Glutamatergic neuron (in vitro differentiated cells): ENCODE results near the gene HOXD10. TPM values are rescaled to one million over a fixed set of nuclear protein-coding genes. Genes with fewer than 3 reads are reported as not detected.

Experiments used
- DNase-seq: peaks from one replicate; pipeline ENCODE4 v3.0.0; 2022
- H3K27ac Mint-ChIP-seq: one replicate; pipeline ENCODE4 v1.8.0; 2020; ENCODE audit warnings: mild to moderate bottlenecking, mixed read lengths, inconsistent platforms; ENCODE audit not compliant: unreplicated experiment
- H3K27me3 Mint-ChIP-seq: one replicate; pipeline ENCODE4 v1.8.0; 2020; ENCODE audit warnings: mild to moderate bottlenecking, moderate library complexity, mixed read lengths, inconsistent platforms; ENCODE audit not compliant: unreplicated experiment
- H3K36me3 Mint-ChIP-seq: one replicate; pipeline ENCODE4 v1.8.0; 2020; ENCODE audit warnings: mild to moderate bottlenecking, mixed read lengths, inconsistent platforms; ENCODE audit not compliant: unreplicated experiment
- H3K4me1 Mint-ChIP-seq: one replicate; pipeline ENCODE4 v1.8.0; 2020; ENCODE audit warnings: mild to moderate bottlenecking, low read depth, mixed read lengths, inconsistent platforms; ENCODE audit not compliant: unreplicated experiment
- H3K4me3 Mint-ChIP-seq: one replicate; pipeline ENCODE4 v1.8.0; 2020; ENCODE audit warnings: mild to moderate bottlenecking, mixed read lengths, inconsistent platforms; ENCODE audit not compliant: unreplicated experiment
- H3K9me3 Mint-ChIP-seq: one replicate; pipeline ENCODE4 v1.8.0; 2020; ENCODE audit warnings: mild to moderate bottlenecking, moderate library complexity, mixed read lengths, inconsistent platforms; ENCODE audit not compliant: unreplicated experiment
- total RNA-seq: library from RNA; stranded (reverse); fragmentation: NEBNext Ultra II Directional; extraction: Animal tissue kit (Norgen Biotek cat#: 25700); gene quantifications from one replicate; pipeline ENCODE4 v1.2.1, GENCODE V29; 2021; ENCODE audit not compliant: unreplicated experiment
- TF ChIP-seq, protein P1 (sequence below): fragments of 200-600 bp; sonication (generic); IDR thresholded peaks from one replicate; pipeline ENCODE4 v1.5.0; 2021; ENCODE audit not compliant: partially characterized antibody, unreplicated experiment

Gene HOXD10
- total RNA-seq, 1 donor from 2014 or later = not detected

DNA sequence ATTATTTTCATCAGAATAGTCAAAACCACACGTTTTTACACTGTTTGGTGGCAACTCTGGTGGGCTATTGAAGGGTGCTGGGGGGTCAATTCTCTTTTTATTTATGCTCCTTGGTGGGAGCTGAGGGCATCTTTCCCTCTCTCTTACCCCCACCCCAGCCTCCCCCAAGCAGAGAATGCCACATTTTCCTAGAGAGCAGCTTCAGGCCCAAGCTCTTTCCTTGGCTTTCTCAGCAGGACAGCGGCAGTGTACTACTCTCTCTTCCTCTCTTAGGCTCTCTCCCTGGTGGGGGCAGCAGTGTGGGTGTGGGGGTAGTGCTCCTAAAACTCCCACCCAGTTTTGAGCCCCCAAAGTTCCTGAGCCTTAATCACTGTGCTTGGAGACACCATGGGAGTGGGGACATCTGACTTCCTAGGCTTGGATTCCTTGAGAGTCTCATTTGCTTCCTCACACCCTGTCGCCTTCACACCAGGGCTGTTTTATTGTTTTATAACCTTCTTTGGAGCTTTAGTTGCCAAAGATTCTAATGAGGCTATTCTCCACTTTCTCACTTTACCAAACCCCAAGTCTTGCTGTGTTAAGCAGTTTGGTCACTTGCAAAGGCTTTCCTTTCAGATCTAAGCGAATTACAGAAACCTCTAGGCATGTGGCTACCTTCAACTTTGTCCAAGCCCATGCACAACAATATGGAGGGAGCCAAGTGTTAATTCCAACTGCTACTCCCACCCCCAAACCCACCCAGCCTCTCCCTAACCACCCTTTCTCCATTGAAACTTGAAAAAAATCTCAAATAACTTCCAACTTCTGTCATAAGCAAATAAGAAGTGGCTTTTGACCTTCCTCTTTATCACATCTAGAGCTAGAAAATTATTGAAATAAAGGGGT is 28.7 kb downstream of the HOXD10 start:
- Mint-ChIP-seq H3K27me3 (peaks cover 38% of the 10 kb centered on the region), H3K4me1 (no peaks in the 10 kb centered on the region), H3K4me3 (no peak overlapping the region), H3K27ac (no peak overlapping the region), H3K9me3 (peaks cover 5% of the 10 kb centered on the region), H3K36me3 (no peaks in the 10 kb centered on the region)
- DNase-seq = no peak
- TF ChIP-seq, protein P1, sequence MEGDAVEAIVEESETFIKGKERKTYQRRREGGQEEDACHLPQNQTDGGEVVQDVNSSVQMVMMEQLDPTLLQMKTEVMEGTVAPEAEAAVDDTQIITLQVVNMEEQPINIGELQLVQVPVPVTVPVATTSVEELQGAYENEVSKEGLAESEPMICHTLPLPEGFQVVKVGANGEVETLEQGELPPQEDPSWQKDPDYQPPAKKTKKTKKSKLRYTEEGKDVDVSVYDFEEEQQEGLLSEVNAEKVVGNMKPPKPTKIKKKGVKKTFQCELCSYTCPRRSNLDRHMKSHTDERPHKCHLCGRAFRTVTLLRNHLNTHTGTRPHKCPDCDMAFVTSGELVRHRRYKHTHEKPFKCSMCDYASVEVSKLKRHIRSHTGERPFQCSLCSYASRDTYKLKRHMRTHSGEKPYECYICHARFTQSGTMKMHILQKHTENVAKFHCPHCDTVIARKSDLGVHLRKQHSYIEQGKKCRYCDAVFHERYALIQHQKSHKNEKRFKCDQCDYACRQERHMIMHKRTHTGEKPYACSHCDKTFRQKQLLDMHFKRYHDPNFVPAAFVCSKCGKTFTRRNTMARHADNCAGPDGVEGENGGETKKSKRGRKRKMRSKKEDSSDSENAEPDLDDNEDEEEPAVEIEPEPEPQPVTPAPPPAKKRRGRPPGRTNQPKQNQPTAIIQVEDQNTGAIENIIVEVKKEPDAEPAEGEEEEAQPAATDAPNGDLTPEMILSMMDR = no peak

- Mint-ChIP-seq H3K4me1 (no peaks in the 10 kb centered on the region), H3K36me3 (no peaks in the 10 kb centered on the region), H3K27me3 (peaks cover 42% of the 10 kb centered on the region), H3K9me3 (peaks cover 4% of the 10 kb centered on the region), H3K27ac (no peak overlapping the region), H3K4me3 (no peak overlapping the region)
- no peak for DNase-seq
- TF ChIP-seq, protein P1 = no peak
Observed at GRCh38 chr2:176146101-176146500, 29.5 kb downstream of the HOXD10 start.

DNA sequence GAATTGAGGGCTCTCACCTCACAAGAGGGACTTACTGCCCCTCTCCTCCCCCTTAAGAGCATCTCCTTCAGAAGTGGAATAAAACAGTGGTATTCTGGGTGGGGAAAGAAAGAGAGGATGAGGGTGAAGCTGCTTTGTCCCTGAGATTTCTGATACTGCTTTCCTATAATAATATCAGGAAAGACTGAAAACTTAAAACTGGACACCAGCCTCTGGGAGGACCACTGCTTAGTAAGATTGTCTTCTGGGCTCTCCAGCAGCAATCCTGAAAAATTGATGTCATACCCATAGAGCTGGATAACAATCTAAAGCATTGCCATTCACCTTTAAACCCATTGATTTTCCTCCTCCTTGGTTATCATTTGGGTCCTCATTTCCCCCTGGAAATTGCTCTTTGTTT is 30.1 kb downstream of the HOXD10 start:
- H3K36me3 Mint-ChIP-seq = no peaks in the 10 kb centered on the region

DNA sequence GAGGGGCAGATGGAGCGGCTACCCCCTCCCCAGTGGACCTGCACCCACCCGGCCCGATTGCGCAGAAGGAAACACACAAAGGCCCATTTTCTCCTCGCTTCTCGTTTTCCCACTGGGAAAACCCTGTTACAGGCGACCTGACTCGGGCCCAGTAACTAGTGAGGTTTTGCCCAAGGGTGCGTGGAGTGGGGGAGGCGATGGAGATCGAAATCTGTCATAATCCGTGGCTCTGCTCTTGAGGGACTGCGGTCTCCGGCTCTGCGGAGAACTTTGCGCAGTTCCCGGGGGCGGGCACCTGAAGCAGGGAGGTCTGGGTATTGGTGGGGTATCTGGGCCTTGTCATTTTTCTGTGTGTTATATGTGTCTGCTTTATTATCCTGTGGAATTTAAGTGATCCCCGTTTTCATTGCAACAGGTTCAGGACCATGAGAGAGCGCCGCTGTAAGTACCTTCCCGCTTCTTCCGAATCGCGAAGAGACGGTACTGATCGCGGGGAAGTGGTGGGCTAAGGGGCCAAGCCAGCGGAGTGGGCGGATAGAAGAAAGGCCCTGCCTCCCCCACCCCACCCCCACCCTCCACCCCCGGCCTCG is 30.7 kb downstream of the HOXD10 start:
- peaks cover 3% of the 10 kb centered on the region for H3K9me3 Mint-ChIP-seq
- H3K4me3 Mint-ChIP-seq = no peak overlapping the region
- DNase-seq = no peak
- peaks cover 43% of the 10 kb centered on the region for H3K27me3 Mint-ChIP-seq
- no peaks in the 10 kb centered on the region for H3K4me1 Mint-ChIP-seq
- no peaks in the 10 kb centered on the region for H3K36me3 Mint-ChIP-seq
- TF ChIP-seq, protein P1 = no peak
- no peak overlapping the region for H3K27ac Mint-ChIP-seq

More for the DNA sequence above, 30.1 kb downstream of the HOXD10 start:
- Mint-ChIP-seq H3K9me3 (peaks cover 3% of the 10 kb centered on the region), H3K4me1 (no peaks in the 10 kb centered on the region), H3K27ac (no peak overlapping the region), H3K27me3 (peaks cover 43% of the 10 kb centered on the region), H3K4me3 (no peak overlapping the region)
- TF ChIP-seq, protein P1 = no peak
- DNase-seq = no peak
